Limb (tissue), 2 donors: ENCODE data around the gene SELENOT.
"Not testable (repeated sequence)": the region's sequence is repeated elsewhere in the genome, so short reads cannot be mapped to it uniquely, and the experiment has no call there.

Experiments
- DNase-seq, 2 donors: peaks; one replicate each; pipeline ENCODE4 v3.0.0-alpha.2; 2016; ENCODE audit errors: extremely low spot score in 2 of 2

SELENOT gene

GRCh38 chr3:150607267-150608065, 4.3 kb downstream of the SELENOT start:
- no peak for DNase-seq

- DNase-seq, result no peak
These were observed 6.9 kb downstream of the SELENOT start for GRCh38 chr3:150609988-150610387.

- no peak for DNase-seq
These were observed 7.7 kb downstream of the SELENOT start for GRCh38 chr3:150610785-150611184.

- no peak for DNase-seq
These were observed 8.5 kb downstream of the SELENOT start for GRCh38 chr3:150611666-150612065.

GRCh38 chr3:150612494-150612893, 9.4 kb downstream of the SELENOT start:
- DNase-seq, result no peak

- DNase-seq, result no peak
These were observed 9.9 kb downstream of the SELENOT start for GRCh38 chr3:150613034-150613433.

- no peak for DNase-seq
These were observed 10.8 kb downstream of the SELENOT start for GRCh38 chr3:150613709-150614480.

GRCh38 chr3:150620002-150620689, 17.0 kb downstream of the SELENOT start:
- no peak for DNase-seq

- not testable (repeated sequence) for DNase-seq
These were observed 19.8 kb downstream of the SELENOT start for GRCh38 chr3:150622955-150623354.

GRCh38 chr3:150623945-150624344, 20.8 kb downstream of the SELENOT start:
- no peak for DNase-seq

- DNase-seq, result no peak
These were observed 23.2 kb downstream of the SELENOT start for GRCh38 chr3:150626148-150626930.

GRCh38 chr3:150627557-150627956, 24.4 kb downstream of the SELENOT start:
- peak; percentile 32 to 77 for DNase-seq

GRCh38 chr3:150631515-150632221, 28.5 kb downstream of the SELENOT start:
- DNase-seq, result no peak

GRCh38 chr3:150635076-150635475, 32.0 kb downstream of the SELENOT start:
- no peak for DNase-seq

GRCh38 chr3:150635526-150635925, 32.4 kb downstream of the SELENOT start:
- no peak for DNase-seq

GRCh38 chr3:150636258-150636657, 33.1 kb downstream of the SELENOT start:
- DNase-seq, result no peak

- DNase-seq, result no peak
These were observed 36.1 kb downstream of the SELENOT start for GRCh38 chr3:150639262-150639661.

GRCh38 chr3:150640256-150640655, 37.1 kb downstream of the SELENOT start:
- no peak for DNase-seq

GRCh38 chr3:150653110-150653561, 50.0 kb downstream of the SELENOT start:
- no peak for DNase-seq

- DNase-seq, result no peak
These were observed 53.2 kb downstream of the SELENOT start for GRCh38 chr3:150656316-150656715.
